H9 (cell line): Measurements from ENCODE around the gene SNX12. TPM values are rescaled to one million over a fixed set of nuclear protein-coding genes. Genes with fewer than 3 reads are reported as not detected.

Experiments used
- DNase-seq: peaks from one replicate; pipeline ENCODE4 v3.0.0-alpha.2; 2017
- H2AFZ ChIP-seq: one replicate; pipeline ENCODE4 v1.6.1; 2013; ENCODE audit warnings: mild to moderate bottlenecking, low read length, control low read depth, moderate library complexity
- H2AK5ac ChIP-seq: 2 replicates; pipeline ENCODE4 v1.6.1; 2013; ENCODE audit warnings: low read length, control low read depth, mixed read lengths; ENCODE audit not compliant: insufficient read length
- H2BK120ac ChIP-seq: one replicate; pipeline ENCODE4 v1.6.1; 2013; ENCODE audit warnings: low read depth, mild to moderate bottlenecking, low read length, control low read depth, inconsistent platforms; ENCODE audit not compliant: poor library complexity, severe bottlenecking
- H2BK12ac ChIP-seq: 2 replicates; pipeline ENCODE4 v1.6.1; 2013; ENCODE audit warnings: low read length, control low read depth, mixed read lengths, low read depth; ENCODE audit not compliant: insufficient read length
- H2BK15ac ChIP-seq: 2 replicates; pipeline ENCODE4 v1.6.1; 2013; ENCODE audit warnings: low read depth, low read length, control low read depth
- H2BK20ac ChIP-seq: one replicate; pipeline ENCODE4 v1.6.1; 2013; ENCODE audit warnings: low read depth, mild to moderate bottlenecking, low read length, control low read depth, inconsistent platforms; ENCODE audit not compliant: poor library complexity, severe bottlenecking
- H2BK5ac ChIP-seq: 2 replicates; pipeline ENCODE4 v1.6.1; 2013; ENCODE audit warnings: low read length, control low read depth, mixed read lengths; ENCODE audit not compliant: insufficient read length
- H3K14ac ChIP-seq: 2 replicates; pipeline ENCODE4 v1.6.1; 2013; ENCODE audit warnings: low read length, control low read depth; ENCODE audit not compliant: insufficient read depth
- H3K18ac ChIP-seq: 2 replicates; pipeline ENCODE4 v1.6.1; 2013; ENCODE audit warnings: low read depth, mild to moderate bottlenecking, mixed read lengths, low read length, control low read depth; ENCODE audit not compliant: insufficient read length
- H3K23ac ChIP-seq: 2 replicates; pipeline ENCODE4 v1.6.1; 2013; ENCODE audit warnings: low read length, control low read depth, mixed read lengths, low read depth; ENCODE audit not compliant: insufficient read length
- H3K23me2 ChIP-seq: 2 replicates; pipeline ENCODE4 v1.6.1; 2013; ENCODE audit warnings: low read depth, mild to moderate bottlenecking, mixed read lengths, low read length, control low read depth; ENCODE audit not compliant: insufficient read length, poor library complexity, severe bottlenecking
- H3K27ac ChIP-seq: 2 replicates; pipeline ENCODE4 v1.5.1; 2013; ENCODE audit warnings: low read length, control low read depth, mixed read lengths, low read depth; ENCODE audit not compliant: insufficient read length
- H3K27me3 ChIP-seq: 2 replicates; pipeline ENCODE4 v1.6.1; 2013; ENCODE audit warnings: low read length, control low read depth, inconsistent platforms; ENCODE audit not compliant: insufficient read depth
- H3K4ac ChIP-seq: 2 replicates; pipeline ENCODE4 v1.6.1; 2013; ENCODE audit warnings: low read depth, mild to moderate bottlenecking, control low read depth, inconsistent platforms, low read length, moderate library complexity
- H3K4me1 ChIP-seq: 2 replicates; pipeline ENCODE4 v1.6.1; 2013; ENCODE audit warnings: low read length, control low read depth, inconsistent platforms; ENCODE audit not compliant: insufficient read depth
- H3K4me2 ChIP-seq: 2 replicates; pipeline ENCODE4 v1.6.1; 2013; ENCODE audit warnings: low read length, control low read depth, mixed read lengths; ENCODE audit not compliant: insufficient read length, insufficient read depth
- H3K56ac ChIP-seq: 2 replicates; pipeline ENCODE4 v1.6.1; 2013; ENCODE audit warnings: low read depth, mild to moderate bottlenecking, mixed read lengths, low read length, control low read depth; ENCODE audit not compliant: insufficient read length
- H3K79me1 ChIP-seq: 2 replicates; pipeline ENCODE4 v1.6.1; 2013; ENCODE audit warnings: low read depth, mild to moderate bottlenecking, moderate library complexity, low read length, control low read depth, inconsistent platforms; ENCODE audit not compliant: insufficient read depth, poor library complexity, severe bottlenecking
- H3K79me2 ChIP-seq: 2 replicates; pipeline ENCODE4 v1.6.1; 2013; ENCODE audit warnings: low read length, control low read depth, inconsistent platforms; ENCODE audit not compliant: insufficient read depth
- H3K9ac ChIP-seq: 2 replicates; pipeline ENCODE4 v1.6.1; 2013; ENCODE audit warnings: low read length, control low read depth, mixed read lengths; ENCODE audit not compliant: insufficient read length; ENCODE audit errors: extremely low read depth
- H3K9me3 ChIP-seq: one replicate; pipeline ENCODE4 v1.6.1; 2013; ENCODE audit warnings: low read depth, low read length, inconsistent platforms; ENCODE audit not compliant: control insufficient read depth
- H3T11ph ChIP-seq: one replicate; pipeline ENCODE4 v1.6.1; 2013; ENCODE audit warnings: mild to moderate bottlenecking, low read length, control low read depth, inconsistent platforms
- H4K20me1 ChIP-seq: one replicate; pipeline ENCODE4 v1.6.1; 2013; ENCODE audit not compliant: control insufficient read depth, insufficient read length, insufficient read depth
- H4K5ac ChIP-seq: 2 replicates; pipeline ENCODE4 v1.6.1; 2013; ENCODE audit warnings: low read depth, mild to moderate bottlenecking, mixed read lengths, low read length, control low read depth; ENCODE audit not compliant: insufficient read length
- H4K8ac ChIP-seq: replicated peaks from 2 replicates; pipeline ENCODE4 v1.6.1; 2013; ENCODE audit warnings: low read length, control low read depth, mixed read lengths, low read depth; ENCODE audit not compliant: insufficient read length
- H4K91ac ChIP-seq: 2 replicates; pipeline ENCODE4 v1.6.1; 2013; ENCODE audit warnings: low read depth, mild to moderate bottlenecking, moderate library complexity, mixed read lengths, low read length, control low read depth; ENCODE audit not compliant: insufficient read length
- H3K27ac Mint-ChIP-seq, 3 experiments: 2 replicates in 2 of 3; 3 replicates in 1 of 3; pipeline ENCODE4 v1.8.0; 2020 to 2021; ENCODE audit warnings: mixed read lengths in 3 of 3, mild to moderate bottlenecking in 1 of 3, moderate library complexity in 1 of 3
- H3K27me3 Mint-ChIP-seq: 2 replicates; pipeline ENCODE4 v1.8.0; 2021; ENCODE audit warnings: low read depth, mild to moderate bottlenecking, moderate library complexity, mixed read lengths
- H3K36me3 Mint-ChIP-seq, 3 experiments: 2 replicates in 2 of 3; 3 replicates in 1 of 3; pipeline ENCODE4 v1.8.0; 2020 to 2021; ENCODE audit warnings: low read depth in 3 of 3, mixed read lengths in 3 of 3; ENCODE audit not compliant: insufficient read depth in 1 of 3
- H3K4me1 Mint-ChIP-seq, 2 experiments: 2 replicates each; pipeline ENCODE4 v1.8.0; 2020; ENCODE audit warnings: mixed read lengths in 2 of 2
- H3K4me3 Mint-ChIP-seq, 2 experiments: 2 replicates in 1 of 2; 3 replicates in 1 of 2; pipeline ENCODE4 v1.8.0; 2020 to 2021; ENCODE audit warnings: mild to moderate bottlenecking in 2 of 2, mixed read lengths in 2 of 2, moderate library complexity in 1 of 2
- H3K9me3 Mint-ChIP-seq, 2 experiments: 2 replicates in 1 of 2; 3 replicates in 1 of 2; pipeline ENCODE4 v1.8.0; 2020; ENCODE audit warnings: mild to moderate bottlenecking in 2 of 2, mixed read lengths in 2 of 2, moderate library complexity in 1 of 2
- WGBS: extraction: QIAGEN DNeasy Blood & Tissue Kit; methylation state at CpG from one replicate; pipeline ENCODE4 v1.1.7; 2013; ENCODE audit warnings: missing lambda C conversion rate, low lambda C conversion rate, mixed read lengths; ENCODE audit not compliant: insufficient read length; ENCODE audit errors: extremely low coverage; 5-methylcytosine and 5-hydroxymethylcytosine counted together
- total RNA-seq: library from RNA; stranded (reverse); gene quantifications from 2 replicates; pipeline ENCODE4 v1.2.1, GENCODE V29; 2021
- TF ChIP-seq, protein P1 (sequence below): fragments of 200-600 bp; sonication (generic); conservative IDR thresholded peaks from 3 replicates; pipeline ENCODE4 v1.8.0; 2021; ENCODE audit warnings: antibody characterized with exemption, mild to moderate bottlenecking

SNX12 gene
- total RNA-seq, 1 experiment from 2014 or later: 69.1 TPM

DNA sequence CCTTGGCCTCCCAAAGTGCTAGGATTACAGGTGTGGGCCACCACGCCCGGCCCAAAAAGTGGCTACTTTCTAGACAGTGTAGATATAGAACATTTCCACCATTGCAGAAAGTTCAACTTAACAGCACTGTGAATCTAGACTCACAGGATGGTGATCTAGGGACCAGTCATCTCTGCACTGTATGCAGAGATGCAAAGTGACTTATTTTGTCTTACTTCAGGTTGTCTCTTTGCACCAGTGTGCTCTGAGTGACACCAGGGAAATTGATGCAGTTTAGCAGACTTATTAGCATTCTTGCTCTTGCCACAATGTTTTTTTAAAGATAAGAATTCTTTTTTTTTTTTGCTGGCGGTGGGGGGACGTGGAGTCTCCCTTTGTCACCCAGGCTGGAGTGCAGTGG lies 14.7 kb upstream of the SNX12 start:
- no peak overlapping the region for H2AFZ ChIP-seq
- H3T11ph ChIP-seq: no peak overlapping the region
- H3K9me3 Mint-ChIP-seq: peaks cover 38 to 46% of the 10 kb centered on the region in 2 experiments
- no peaks in the 10 kb centered on the region for H3K4me1 Mint-ChIP-seq
- H3K4me2 ChIP-seq: no peak overlapping the region
- no peaks in the 10 kb centered on the region for H3K4me1 ChIP-seq
- no peak overlapping the region for H2BK15ac ChIP-seq
- no peaks in the 10 kb centered on the region for H3K79me1 ChIP-seq
- no peak overlapping the region for H2BK120ac ChIP-seq
- no peak overlapping the region for H3K27ac ChIP-seq
- no peak overlapping the region for H2BK12ac ChIP-seq
- H3K4ac ChIP-seq: no peak overlapping the region
- DNase-seq: no peak
- peaks cover 19% of the 10 kb centered on the region for H3K9me3 ChIP-seq
- TF ChIP-seq, protein P1, sequence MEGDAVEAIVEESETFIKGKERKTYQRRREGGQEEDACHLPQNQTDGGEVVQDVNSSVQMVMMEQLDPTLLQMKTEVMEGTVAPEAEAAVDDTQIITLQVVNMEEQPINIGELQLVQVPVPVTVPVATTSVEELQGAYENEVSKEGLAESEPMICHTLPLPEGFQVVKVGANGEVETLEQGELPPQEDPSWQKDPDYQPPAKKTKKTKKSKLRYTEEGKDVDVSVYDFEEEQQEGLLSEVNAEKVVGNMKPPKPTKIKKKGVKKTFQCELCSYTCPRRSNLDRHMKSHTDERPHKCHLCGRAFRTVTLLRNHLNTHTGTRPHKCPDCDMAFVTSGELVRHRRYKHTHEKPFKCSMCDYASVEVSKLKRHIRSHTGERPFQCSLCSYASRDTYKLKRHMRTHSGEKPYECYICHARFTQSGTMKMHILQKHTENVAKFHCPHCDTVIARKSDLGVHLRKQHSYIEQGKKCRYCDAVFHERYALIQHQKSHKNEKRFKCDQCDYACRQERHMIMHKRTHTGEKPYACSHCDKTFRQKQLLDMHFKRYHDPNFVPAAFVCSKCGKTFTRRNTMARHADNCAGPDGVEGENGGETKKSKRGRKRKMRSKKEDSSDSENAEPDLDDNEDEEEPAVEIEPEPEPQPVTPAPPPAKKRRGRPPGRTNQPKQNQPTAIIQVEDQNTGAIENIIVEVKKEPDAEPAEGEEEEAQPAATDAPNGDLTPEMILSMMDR: no peak
- H3K23ac ChIP-seq: no peak overlapping the region
- H3K27me3 ChIP-seq: no peaks in the 10 kb centered on the region
- no peaks in the 10 kb centered on the region for H3K23me2 ChIP-seq
- no peaks in the 10 kb centered on the region for H4K20me1 ChIP-seq
- H3K27me3 Mint-ChIP-seq: peaks cover 3% of the 10 kb centered on the region
- H3K18ac ChIP-seq: no peak overlapping the region
- no peak overlapping the region for H4K5ac ChIP-seq
- H3K14ac ChIP-seq: no peak overlapping the region
- no CpG with 5 or more reads among the region's 4 CpGs for WGBS
- no peaks in the 10 kb centered on the region for H3K36me3 Mint-ChIP-seq
- no peak overlapping the region for H2AK5ac ChIP-seq
- no peak overlapping the region for H3K4me3 Mint-ChIP-seq
- H3K79me2 ChIP-seq: no peaks in the 10 kb centered on the region
- H3K56ac ChIP-seq: no peak overlapping the region
- H3K9ac ChIP-seq: no peak overlapping the region
- H3K27ac Mint-ChIP-seq: no peak overlapping the region
- H4K91ac ChIP-seq: no peak overlapping the region
- H2BK20ac ChIP-seq: no peak overlapping the region
- no peak overlapping the region for H4K8ac ChIP-seq
- no peak overlapping the region for H2BK5ac ChIP-seq
